H9 (cell line): ENCODE results near the gene ZSWIM5. TPM values are rescaled to one million over a fixed set of nuclear protein-coding genes. Genes with fewer than 3 reads are reported as not detected.
"Not testable (repeated sequence)": the region's sequence is repeated elsewhere in the genome, so short reads cannot be mapped to it uniquely, and the experiment has no call there.

Experiments used
- DNase-seq: peaks from one replicate; pipeline ENCODE4 v3.0.0-alpha.2; 2017
- H2AFZ ChIP-seq: one replicate; pipeline ENCODE4 v1.6.1; 2013; ENCODE audit warnings: mild to moderate bottlenecking, low read length, control low read depth, moderate library complexity
- H2AK5ac ChIP-seq: 2 replicates; pipeline ENCODE4 v1.6.1; 2013; ENCODE audit warnings: low read length, control low read depth, mixed read lengths; ENCODE audit not compliant: insufficient read length
- H2BK120ac ChIP-seq: one replicate; pipeline ENCODE4 v1.6.1; 2013; ENCODE audit warnings: low read depth, mild to moderate bottlenecking, low read length, control low read depth, inconsistent platforms; ENCODE audit not compliant: poor library complexity, severe bottlenecking
- H2BK12ac ChIP-seq: 2 replicates; pipeline ENCODE4 v1.6.1; 2013; ENCODE audit warnings: low read length, control low read depth, mixed read lengths, low read depth; ENCODE audit not compliant: insufficient read length
- H2BK15ac ChIP-seq: 2 replicates; pipeline ENCODE4 v1.6.1; 2013; ENCODE audit warnings: low read depth, low read length, control low read depth
- H2BK20ac ChIP-seq: one replicate; pipeline ENCODE4 v1.6.1; 2013; ENCODE audit warnings: low read depth, mild to moderate bottlenecking, low read length, control low read depth, inconsistent platforms; ENCODE audit not compliant: poor library complexity, severe bottlenecking
- H2BK5ac ChIP-seq: 2 replicates; pipeline ENCODE4 v1.6.1; 2013; ENCODE audit warnings: low read length, control low read depth, mixed read lengths; ENCODE audit not compliant: insufficient read length
- H3K14ac ChIP-seq: 2 replicates; pipeline ENCODE4 v1.6.1; 2013; ENCODE audit warnings: low read length, control low read depth; ENCODE audit not compliant: insufficient read depth
- H3K18ac ChIP-seq: 2 replicates; pipeline ENCODE4 v1.6.1; 2013; ENCODE audit warnings: low read depth, mild to moderate bottlenecking, mixed read lengths, low read length, control low read depth; ENCODE audit not compliant: insufficient read length
- H3K23ac ChIP-seq: 2 replicates; pipeline ENCODE4 v1.6.1; 2013; ENCODE audit warnings: low read length, control low read depth, mixed read lengths, low read depth; ENCODE audit not compliant: insufficient read length
- H3K23me2 ChIP-seq: 2 replicates; pipeline ENCODE4 v1.6.1; 2013; ENCODE audit warnings: low read depth, mild to moderate bottlenecking, mixed read lengths, low read length, control low read depth; ENCODE audit not compliant: insufficient read length, poor library complexity, severe bottlenecking
- H3K27ac ChIP-seq: 2 replicates; pipeline ENCODE4 v1.5.1; 2013; ENCODE audit warnings: low read length, control low read depth, mixed read lengths, low read depth; ENCODE audit not compliant: insufficient read length
- H3K27me3 ChIP-seq: 2 replicates; pipeline ENCODE4 v1.6.1; 2013; ENCODE audit warnings: low read length, control low read depth, inconsistent platforms; ENCODE audit not compliant: insufficient read depth
- H3K4ac ChIP-seq: 2 replicates; pipeline ENCODE4 v1.6.1; 2013; ENCODE audit warnings: low read depth, mild to moderate bottlenecking, control low read depth, inconsistent platforms, low read length, moderate library complexity
- H3K4me1 ChIP-seq: 2 replicates; pipeline ENCODE4 v1.6.1; 2013; ENCODE audit warnings: low read length, control low read depth, inconsistent platforms; ENCODE audit not compliant: insufficient read depth
- H3K4me2 ChIP-seq: 2 replicates; pipeline ENCODE4 v1.6.1; 2013; ENCODE audit warnings: low read length, control low read depth, mixed read lengths; ENCODE audit not compliant: insufficient read length, insufficient read depth
- H3K56ac ChIP-seq: 2 replicates; pipeline ENCODE4 v1.6.1; 2013; ENCODE audit warnings: low read depth, mild to moderate bottlenecking, mixed read lengths, low read length, control low read depth; ENCODE audit not compliant: insufficient read length
- H3K79me1 ChIP-seq: 2 replicates; pipeline ENCODE4 v1.6.1; 2013; ENCODE audit warnings: low read depth, mild to moderate bottlenecking, moderate library complexity, low read length, control low read depth, inconsistent platforms; ENCODE audit not compliant: insufficient read depth, poor library complexity, severe bottlenecking
- H3K79me2 ChIP-seq: 2 replicates; pipeline ENCODE4 v1.6.1; 2013; ENCODE audit warnings: low read length, control low read depth, inconsistent platforms; ENCODE audit not compliant: insufficient read depth
- H3K9ac ChIP-seq: 2 replicates; pipeline ENCODE4 v1.6.1; 2013; ENCODE audit warnings: low read length, control low read depth, mixed read lengths; ENCODE audit not compliant: insufficient read length; ENCODE audit errors: extremely low read depth
- H3K9me3 ChIP-seq: one replicate; pipeline ENCODE4 v1.6.1; 2013; ENCODE audit warnings: low read depth, low read length, inconsistent platforms; ENCODE audit not compliant: control insufficient read depth
- H3T11ph ChIP-seq: one replicate; pipeline ENCODE4 v1.6.1; 2013; ENCODE audit warnings: mild to moderate bottlenecking, low read length, control low read depth, inconsistent platforms
- H4K20me1 ChIP-seq: one replicate; pipeline ENCODE4 v1.6.1; 2013; ENCODE audit not compliant: control insufficient read depth, insufficient read length, insufficient read depth
- H4K5ac ChIP-seq: 2 replicates; pipeline ENCODE4 v1.6.1; 2013; ENCODE audit warnings: low read depth, mild to moderate bottlenecking, mixed read lengths, low read length, control low read depth; ENCODE audit not compliant: insufficient read length
- H4K8ac ChIP-seq: replicated peaks from 2 replicates; pipeline ENCODE4 v1.6.1; 2013; ENCODE audit warnings: low read length, control low read depth, mixed read lengths, low read depth; ENCODE audit not compliant: insufficient read length
- H4K91ac ChIP-seq: 2 replicates; pipeline ENCODE4 v1.6.1; 2013; ENCODE audit warnings: low read depth, mild to moderate bottlenecking, moderate library complexity, mixed read lengths, low read length, control low read depth; ENCODE audit not compliant: insufficient read length
- H3K27ac Mint-ChIP-seq, 3 experiments: 2 replicates in 2 of 3; 3 replicates in 1 of 3; pipeline ENCODE4 v1.8.0; 2020 to 2021; ENCODE audit warnings: mixed read lengths in 3 of 3, mild to moderate bottlenecking in 1 of 3, moderate library complexity in 1 of 3
- H3K27me3 Mint-ChIP-seq: 2 replicates; pipeline ENCODE4 v1.8.0; 2021; ENCODE audit warnings: low read depth, mild to moderate bottlenecking, moderate library complexity, mixed read lengths
- H3K36me3 Mint-ChIP-seq, 3 experiments: 2 replicates in 2 of 3; 3 replicates in 1 of 3; pipeline ENCODE4 v1.8.0; 2020 to 2021; ENCODE audit warnings: low read depth in 3 of 3, mixed read lengths in 3 of 3; ENCODE audit not compliant: insufficient read depth in 1 of 3
- H3K4me1 Mint-ChIP-seq, 2 experiments: 2 replicates each; pipeline ENCODE4 v1.8.0; 2020; ENCODE audit warnings: mixed read lengths in 2 of 2
- H3K4me3 Mint-ChIP-seq, 2 experiments: 2 replicates in 1 of 2; 3 replicates in 1 of 2; pipeline ENCODE4 v1.8.0; 2020 to 2021; ENCODE audit warnings: mild to moderate bottlenecking in 2 of 2, mixed read lengths in 2 of 2, moderate library complexity in 1 of 2
- H3K9me3 Mint-ChIP-seq, 2 experiments: 2 replicates in 1 of 2; 3 replicates in 1 of 2; pipeline ENCODE4 v1.8.0; 2020; ENCODE audit warnings: mild to moderate bottlenecking in 2 of 2, mixed read lengths in 2 of 2, moderate library complexity in 1 of 2
- WGBS: extraction: QIAGEN DNeasy Blood & Tissue Kit; methylation state at CpG from one replicate; pipeline ENCODE4 v1.1.7; 2013; ENCODE audit warnings: missing lambda C conversion rate, low lambda C conversion rate, mixed read lengths; ENCODE audit not compliant: insufficient read length; ENCODE audit errors: extremely low coverage; 5-methylcytosine and 5-hydroxymethylcytosine counted together
- total RNA-seq: library from RNA; stranded (reverse); gene quantifications from 2 replicates; pipeline ENCODE4 v1.2.1, GENCODE V29; 2021
- TF ChIP-seq, protein P1 (sequence below): fragments of 200-600 bp; sonication (generic); conservative IDR thresholded peaks from 3 replicates; pipeline ENCODE4 v1.8.0; 2021; ENCODE audit warnings: antibody characterized with exemption, mild to moderate bottlenecking

Gene ZSWIM5
- total RNA-seq, 1 experiment from 2014 or later: 3.5 TPM

DNA sequence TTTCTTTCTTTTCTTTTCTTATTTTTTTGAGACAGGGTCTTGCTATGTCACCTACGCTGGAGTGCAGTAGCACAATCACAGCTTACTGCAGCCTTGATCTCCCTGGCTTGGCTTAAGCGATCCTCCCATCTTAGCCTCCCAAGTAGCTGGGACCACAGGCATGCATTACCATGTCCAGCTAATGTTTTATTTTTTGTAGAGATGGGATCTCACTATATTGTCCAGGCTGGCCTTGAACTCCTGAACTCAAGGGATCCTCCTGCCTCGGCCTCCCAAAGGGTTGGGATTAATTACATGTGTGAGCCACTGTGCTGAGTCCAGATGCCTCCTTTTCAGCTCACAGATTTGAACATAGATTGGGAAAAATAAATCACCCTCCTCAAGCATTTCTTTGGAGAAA lies 98.6 kb downstream of the ZSWIM5 start:
- Histone ChIP-seq H4K20me1 (no peaks in the 10 kb centered on the region), H3K4me2 (no peak overlapping the region), H3K14ac (no peak overlapping the region), H4K8ac (no peak overlapping the region), H2AFZ (no peak overlapping the region), H2BK120ac (no peak overlapping the region), H2BK20ac (no peak overlapping the region), H3K9me3 (no peaks in the 10 kb centered on the region), H2BK15ac (no peak overlapping the region), H3K18ac (no peak overlapping the region), H4K5ac (no peak overlapping the region), H3K4me1 (no peaks in the 10 kb centered on the region), H2AK5ac (no peak overlapping the region), H3T11ph (no peak overlapping the region), H3K23ac (no peak overlapping the region), H2BK12ac (no peak overlapping the region), H3K4ac (no peak overlapping the region), H3K23me2 (no peaks in the 10 kb centered on the region), H3K9ac (no peak overlapping the region), H2BK5ac (no peak overlapping the region), H3K56ac (no peak overlapping the region), H3K79me2 (no peaks in the 10 kb centered on the region), H4K91ac (no peak overlapping the region), H3K27ac (no peak overlapping the region), H3K27me3 (no peaks in the 10 kb centered on the region), H3K79me1 (no peaks in the 10 kb centered on the region)
- DNase-seq: no peak
- Mint-ChIP-seq H3K27me3 (0 out of 2 replicates have a peak, but pooled peaks cover 3% of the 10 kb centered on the region), H3K4me1 (peaks cover 0 to 5% of the 10 kb centered on the region in 2 experiments; a peak in 1 of 4 replicates), H3K36me3 (peaks cover 15 to 29% (median 17%) of the 10 kb centered on the region in 3 experiments), H3K9me3 (peaks cover 32 to 40% of the 10 kb centered on the region in 2 experiments), H3K27ac (no peak overlapping the region), H3K4me3 (no peak overlapping the region)
- no CpG with 5 or more reads among the region's 3 CpGs for WGBS
- TF ChIP-seq, protein P1, sequence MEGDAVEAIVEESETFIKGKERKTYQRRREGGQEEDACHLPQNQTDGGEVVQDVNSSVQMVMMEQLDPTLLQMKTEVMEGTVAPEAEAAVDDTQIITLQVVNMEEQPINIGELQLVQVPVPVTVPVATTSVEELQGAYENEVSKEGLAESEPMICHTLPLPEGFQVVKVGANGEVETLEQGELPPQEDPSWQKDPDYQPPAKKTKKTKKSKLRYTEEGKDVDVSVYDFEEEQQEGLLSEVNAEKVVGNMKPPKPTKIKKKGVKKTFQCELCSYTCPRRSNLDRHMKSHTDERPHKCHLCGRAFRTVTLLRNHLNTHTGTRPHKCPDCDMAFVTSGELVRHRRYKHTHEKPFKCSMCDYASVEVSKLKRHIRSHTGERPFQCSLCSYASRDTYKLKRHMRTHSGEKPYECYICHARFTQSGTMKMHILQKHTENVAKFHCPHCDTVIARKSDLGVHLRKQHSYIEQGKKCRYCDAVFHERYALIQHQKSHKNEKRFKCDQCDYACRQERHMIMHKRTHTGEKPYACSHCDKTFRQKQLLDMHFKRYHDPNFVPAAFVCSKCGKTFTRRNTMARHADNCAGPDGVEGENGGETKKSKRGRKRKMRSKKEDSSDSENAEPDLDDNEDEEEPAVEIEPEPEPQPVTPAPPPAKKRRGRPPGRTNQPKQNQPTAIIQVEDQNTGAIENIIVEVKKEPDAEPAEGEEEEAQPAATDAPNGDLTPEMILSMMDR: no peak

DNA sequence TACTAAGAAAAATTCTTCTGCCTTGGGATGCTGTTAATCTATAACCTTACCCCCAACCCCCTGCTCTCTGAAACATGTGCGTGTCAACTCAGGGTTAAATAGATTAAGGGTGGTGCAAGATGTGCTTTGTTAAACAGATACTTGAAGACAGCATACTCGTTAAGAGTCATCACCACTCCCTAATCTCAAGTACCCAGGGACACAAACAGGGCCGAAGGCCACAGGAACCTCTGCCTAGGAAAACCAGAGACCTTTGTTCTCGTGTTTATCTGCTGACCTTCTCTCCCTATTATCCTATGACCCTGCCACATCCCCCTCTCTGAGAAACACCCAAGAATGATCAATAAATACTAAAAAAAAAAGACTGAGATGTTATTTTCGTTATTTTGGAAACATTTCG lies 99.5 kb downstream of the ZSWIM5 start:
- H3K27me3 ChIP-seq, H2AK5ac ChIP-seq, H3K27me3 Mint-ChIP-seq, H3K27ac ChIP-seq, H2BK120ac ChIP-seq, H3K56ac ChIP-seq, H3K9me3 ChIP-seq, H3K23me2 ChIP-seq, H3K23ac ChIP-seq, DNase-seq, H2BK20ac ChIP-seq, H3K79me1 ChIP-seq, H3K79me2 ChIP-seq, H3K4me2 ChIP-seq, H2BK12ac ChIP-seq, H3K4me1 Mint-ChIP-seq, H3K4me3 Mint-ChIP-seq, H3T11ph ChIP-seq, H3K18ac ChIP-seq, H3K14ac ChIP-seq, H2BK15ac ChIP-seq, H2AFZ ChIP-seq, H3K4me1 ChIP-seq, H3K27ac Mint-ChIP-seq, H3K4ac ChIP-seq, H4K5ac ChIP-seq, H4K8ac ChIP-seq, H4K91ac ChIP-seq, H4K20me1 ChIP-seq, H2BK5ac ChIP-seq, H3K9ac ChIP-seq: not testable (repeated sequence)
- Mint-ChIP-seq H3K36me3 (peaks cover 15 to 28% (median 17%) of the 10 kb centered on the region in 3 experiments), H3K9me3 (peaks cover 32 to 38% of the 10 kb centered on the region in 2 experiments)
- whole genome bisulfite sequencing: no CpG with 5 or more reads among the region's 6 CpGs
